Stromal cell of bone marrow (primary cell): ENCODE measurements around the gene PPARG.
"Not testable (repeated sequence)": the region's sequence is repeated elsewhere in the genome, so short reads cannot be mapped to it uniquely, and the experiment has no call there.

Experiments used
- DNase-seq: peaks from one replicate; pipeline ENCODE4 v3.0.0-alpha.2; 2012; ENCODE audit warnings: low read depth

The PPARG gene

DNA sequence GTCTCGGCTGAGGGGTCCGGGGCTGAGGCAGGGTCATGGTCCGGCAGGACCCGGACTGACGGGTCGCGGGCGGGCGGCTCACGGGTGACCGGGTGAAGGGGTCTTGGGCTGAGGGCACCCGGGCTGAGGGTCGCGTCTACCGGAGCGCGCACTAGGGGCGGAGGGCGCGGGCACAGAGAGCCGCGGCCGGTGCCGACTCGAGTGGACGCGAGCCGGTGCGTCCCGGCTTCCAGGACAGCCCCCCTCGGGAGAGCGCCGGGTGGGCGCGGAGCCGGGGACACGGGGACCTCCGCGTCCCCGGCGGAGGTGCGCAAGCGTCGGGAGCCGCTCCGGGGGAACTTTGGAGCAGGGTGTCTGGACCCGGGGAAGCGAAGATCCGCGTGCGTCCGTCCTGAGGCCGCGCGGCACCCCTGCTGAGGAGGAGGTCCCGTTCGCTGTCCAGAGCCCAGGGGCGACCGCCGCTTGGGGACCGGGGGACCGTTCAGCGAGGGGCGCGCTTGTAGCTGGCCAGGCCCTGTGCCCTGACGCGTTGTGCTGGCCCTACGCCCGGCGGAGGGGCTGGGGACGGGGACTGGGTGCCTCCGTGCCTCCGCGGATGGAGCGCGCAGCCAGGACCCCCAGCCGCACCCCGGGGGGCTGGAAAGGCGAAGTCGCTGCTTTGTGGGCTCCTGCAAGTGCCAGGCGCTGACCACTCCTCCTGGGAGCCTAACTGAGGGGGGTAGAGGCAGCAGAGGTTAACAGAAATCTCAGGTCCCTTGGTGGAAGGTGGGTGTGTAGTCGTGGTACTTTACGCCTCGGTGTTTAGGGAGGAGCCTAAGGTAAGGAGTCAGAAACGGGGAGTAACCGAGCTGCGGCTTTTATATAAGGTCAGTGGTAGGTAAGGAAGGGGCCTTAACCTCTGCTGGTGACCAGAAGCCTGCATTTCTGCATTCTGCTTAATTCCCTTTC is at the start of gene PPARG:
PPARG (plus strand) TSS at position 889 of the 948 bp plus-strand sequence. CDS start 90,642 bp downstream, outside the sequence.
- no peak for DNase-seq

- DNase-seq: no peak
Observed at GRCh38 chr3:12239301-12239700, 49.6 kb upstream of the PPARG start.

- no peak for DNase-seq
Observed at GRCh38 chr3:12242772-12243171, 46.1 kb upstream of the PPARG start.

- no peak for DNase-seq
Observed at GRCh38 chr3:12246497-12247163, 42.2 kb upstream of the PPARG start.

DNA sequence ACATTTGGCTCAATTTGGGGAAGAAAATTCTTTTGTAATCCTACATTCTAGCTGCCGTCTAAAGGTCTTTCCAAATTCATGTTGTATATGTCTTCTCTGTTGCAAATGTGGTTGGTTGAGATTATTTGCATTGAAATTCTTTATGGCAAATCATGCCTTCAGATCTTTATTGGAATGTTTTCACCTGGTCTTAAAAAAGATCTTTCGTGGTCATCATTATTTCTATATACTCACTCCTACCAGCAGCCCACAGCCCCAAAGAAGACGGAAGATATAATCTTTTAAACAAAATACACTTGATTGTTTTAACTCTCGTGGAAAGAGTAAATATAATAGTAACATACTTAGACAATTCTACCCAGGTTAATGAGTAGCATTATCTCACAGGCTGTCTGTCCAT is 41.5 kb upstream of the PPARG start:
- DNase-seq: no peak

GRCh38 chr3:12249519-12249918 is 39.4 kb upstream of the PPARG start:
- DNase-seq: no peak

GRCh38 chr3:12252889-12253288 is 36.0 kb upstream of the PPARG start:
- no peak for DNase-seq

DNA sequence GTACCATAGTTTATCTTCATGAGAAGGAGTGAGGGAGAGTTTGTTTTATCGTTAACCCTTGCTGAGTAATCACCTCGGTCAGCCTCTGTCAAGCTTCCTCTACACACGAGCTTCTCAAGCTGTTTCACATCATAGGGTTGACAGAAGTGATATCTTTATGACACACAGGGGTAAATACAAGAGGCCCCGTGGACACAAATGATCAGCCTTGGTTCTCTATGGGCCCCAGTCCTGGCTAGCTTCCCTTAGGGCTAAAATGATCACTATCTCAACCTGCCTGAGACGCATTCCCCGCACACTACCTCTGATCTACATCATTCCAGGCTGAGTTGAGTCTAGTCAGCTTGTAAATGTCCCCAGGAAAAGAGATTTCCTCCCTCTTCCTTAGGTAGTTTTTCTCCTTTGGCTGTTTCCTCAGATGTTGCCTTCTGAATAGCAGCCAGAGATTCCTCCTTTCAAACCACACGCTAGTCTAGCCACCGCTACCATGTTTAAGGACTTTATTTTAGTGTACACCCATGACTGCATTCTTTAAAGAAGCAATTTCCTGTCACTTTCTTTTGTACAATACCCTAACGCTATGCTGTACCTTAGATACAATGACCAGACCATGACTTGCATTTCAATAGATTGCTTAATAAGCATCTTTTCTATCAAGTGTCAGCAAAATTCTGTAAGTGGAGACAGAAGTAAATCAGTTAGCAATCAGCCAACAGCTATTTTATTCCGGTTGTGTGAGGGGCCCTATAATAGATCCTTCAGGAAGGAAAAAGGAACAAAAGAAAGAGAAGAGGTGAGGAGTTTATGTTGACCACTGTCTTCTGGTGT is 35.1 kb upstream of the PPARG start:
- DNase-seq: no peak

DNA sequence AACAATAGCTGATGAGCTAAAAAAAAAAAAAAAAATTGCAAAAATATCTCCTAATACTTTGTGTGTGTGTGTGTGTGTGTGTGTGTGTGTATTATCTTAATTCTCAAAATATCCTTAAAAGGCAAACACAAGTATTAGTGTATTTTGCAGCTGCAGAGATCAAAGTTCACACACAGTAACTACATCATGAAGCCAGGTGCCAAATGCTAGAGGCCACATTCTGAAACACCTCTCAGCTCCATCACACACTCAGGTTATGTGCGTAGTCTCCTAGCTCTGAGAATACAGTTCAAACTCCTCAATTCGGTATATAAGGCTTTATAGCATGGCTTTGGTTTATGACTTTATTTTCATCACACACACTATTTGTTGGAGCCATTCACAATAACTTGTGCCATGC is 33.5 kb upstream of the PPARG start:
- DNase-seq: no peak

DNA sequence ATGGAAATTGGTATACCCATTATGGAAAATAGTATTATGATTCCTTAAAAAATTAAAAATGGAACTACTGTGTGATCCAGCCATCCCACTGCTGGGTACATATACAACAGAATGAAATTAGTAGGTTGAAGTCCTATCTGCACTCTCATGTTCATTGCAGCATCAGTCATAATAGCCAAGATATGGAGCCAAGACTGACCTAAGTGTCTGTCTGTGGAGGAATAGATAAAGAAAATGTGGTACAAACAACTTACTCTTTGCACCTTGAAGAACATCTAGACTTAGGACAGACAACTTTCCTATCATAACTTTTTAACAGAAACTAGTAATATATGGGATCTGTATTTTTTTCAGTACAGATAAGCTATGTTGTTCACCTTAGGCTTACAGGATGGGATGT is 30.0 kb upstream of the PPARG start:
- DNase-seq: no peak

- not testable (repeated sequence) for DNase-seq
Observed at GRCh38 chr3:12262173-12262572, 26.7 kb upstream of the PPARG start.

- no peak for DNase-seq
Observed at GRCh38 chr3:12265508-12265907, 23.4 kb upstream of the PPARG start.

- no peak for DNase-seq
Observed at GRCh38 chr3:12266038-12266437, 22.8 kb upstream of the PPARG start.

DNA sequence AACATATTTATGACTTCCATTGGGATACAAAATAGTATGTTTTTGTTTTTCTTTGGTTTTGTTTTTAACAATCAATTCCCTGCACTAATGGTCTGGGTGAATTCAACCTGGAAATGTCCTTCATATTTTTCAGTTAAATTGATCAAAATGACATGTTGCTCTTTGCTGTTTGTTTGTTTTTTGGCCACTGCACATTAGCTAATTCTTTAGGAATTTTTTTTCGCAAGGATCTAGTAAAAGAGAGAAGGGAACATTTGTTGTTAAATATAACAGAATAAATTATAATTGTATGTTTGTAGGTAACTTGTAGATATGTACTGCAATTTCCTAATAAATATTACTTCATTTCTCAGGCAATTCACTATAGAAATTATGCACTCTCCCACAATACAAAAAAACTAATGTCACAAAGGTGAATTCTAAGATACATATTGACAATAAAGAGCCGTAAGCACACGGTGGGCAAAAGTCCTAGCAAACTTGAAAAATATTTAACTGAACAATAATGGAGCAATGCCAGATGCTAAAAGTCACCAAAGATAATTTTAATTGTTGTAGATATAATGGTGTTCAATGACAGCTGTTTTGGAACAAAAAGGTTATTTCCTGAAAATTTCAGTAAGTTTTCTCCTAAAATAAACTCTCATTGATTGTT is 21.4 kb upstream of the PPARG start:
- DNase-seq: no peak

GRCh38 chr3:12268049-12268735 is 20.7 kb upstream of the PPARG start:
- no peak for DNase-seq

GRCh38 chr3:12270976-12271375 is 17.9 kb upstream of the PPARG start:
- no peak for DNase-seq

- DNase-seq: no peak
Observed at GRCh38 chr3:12273045-12273695, 15.7 kb upstream of the PPARG start.

DNA sequence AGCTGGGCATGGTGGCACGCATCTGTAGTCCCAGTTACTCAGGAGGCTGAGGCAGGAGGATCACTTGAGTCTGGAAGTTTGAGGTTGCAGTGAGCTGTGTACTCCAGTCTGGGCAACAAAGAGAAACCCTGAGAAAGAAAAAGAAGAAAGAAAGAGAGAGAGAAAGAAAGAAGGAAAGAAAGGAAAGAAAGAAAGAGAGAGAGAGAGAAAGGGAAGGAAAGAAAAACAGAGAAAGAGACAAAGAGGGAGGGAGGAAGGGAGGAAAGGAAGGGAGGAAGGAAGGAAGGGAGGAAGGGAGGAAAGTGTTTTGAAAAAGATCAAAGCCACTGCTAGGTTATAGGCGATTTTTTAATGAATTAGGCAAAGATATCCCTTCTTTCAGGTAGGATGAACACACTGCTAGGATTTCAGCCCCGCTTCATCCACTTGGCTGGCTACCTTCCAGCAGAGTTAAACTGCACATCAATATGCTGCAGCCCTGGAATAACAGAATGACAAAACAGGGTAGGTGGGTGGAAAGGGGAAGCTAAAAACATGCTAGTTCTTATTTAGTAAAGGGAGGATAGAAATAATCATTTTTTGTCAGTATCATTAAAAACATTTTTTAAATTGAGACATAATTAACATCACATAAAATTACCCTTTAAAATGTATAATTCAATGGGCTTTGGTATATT is 12.8 kb upstream of the PPARG start:
- no peak for DNase-seq

DNA sequence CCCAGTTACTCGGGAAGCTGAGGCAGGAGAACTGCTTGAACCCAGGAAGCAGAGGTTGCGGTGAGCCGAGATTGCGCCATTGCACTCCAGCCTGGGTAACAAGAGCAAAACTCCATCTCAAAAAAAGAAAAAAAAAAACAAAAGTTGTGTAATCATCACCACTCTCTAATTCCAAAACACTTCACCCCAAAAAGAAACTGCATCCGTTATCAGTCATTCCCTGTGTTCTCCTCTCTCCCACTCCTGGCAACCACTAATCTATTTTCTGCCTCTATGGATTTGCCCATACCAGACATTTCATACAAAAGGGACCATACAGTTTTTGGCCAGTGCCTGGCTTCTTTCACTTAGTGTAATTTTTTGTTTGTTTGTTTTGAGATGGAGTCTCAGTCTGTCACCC is 12.0 kb upstream of the PPARG start:
- DNase-seq: not testable (repeated sequence)

DNA sequence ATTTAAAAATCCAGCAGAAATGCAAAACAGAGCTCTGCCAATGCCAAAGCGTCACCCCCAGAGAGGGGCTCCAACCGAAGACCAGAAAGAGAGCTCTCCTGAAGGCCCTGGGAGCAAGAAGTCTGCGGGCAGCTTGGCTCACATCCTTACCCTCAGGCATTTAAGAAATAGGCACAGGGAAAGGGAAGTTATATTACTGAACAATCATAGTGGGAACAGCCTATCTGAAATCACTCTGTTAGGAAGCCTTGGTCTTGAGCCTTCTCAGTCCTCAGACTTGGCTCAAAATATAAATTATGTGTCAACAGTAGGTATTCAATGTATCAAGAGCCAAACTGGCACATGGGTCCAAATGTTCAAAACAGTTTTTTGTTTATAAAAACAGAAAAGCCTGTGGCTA is 10.3 kb upstream of the PPARG start:
- no peak for DNase-seq
